ENCODE results near the gene SLC5A9.
"Not testable (repeated sequence)": the region's sequence is repeated elsewhere in the genome, so short reads cannot be mapped to it uniquely, and the experiment has no call there.

DNA sequence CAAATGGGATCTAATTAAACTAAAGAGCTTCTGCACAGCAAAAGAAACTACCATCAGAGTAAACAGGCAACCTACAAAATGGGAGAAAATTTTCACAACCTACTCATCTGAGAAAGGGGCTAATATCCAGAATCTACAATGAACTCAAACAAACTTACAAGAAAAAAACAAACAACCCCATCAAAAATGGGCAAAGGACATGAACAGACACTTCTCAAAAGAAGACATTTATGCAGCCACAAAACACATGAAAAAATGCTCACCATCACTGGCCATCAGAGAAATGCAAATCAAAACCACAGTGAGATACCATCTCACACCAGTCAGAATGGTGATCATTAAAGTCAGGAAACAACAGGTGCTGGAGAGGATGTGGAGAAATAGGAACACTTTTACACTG is 59.8 kb downstream of the SLC5A9 start:
- not testable (repeated sequence) for TF ChIP-seq CTCF (IDR thresholded peaks at IDR 0.05); POLR2A (IDR thresholded peaks at IDR 0.05; ENCODE audit: low read depth); EP300 (IDR thresholded peaks at IDR 0.05)

All from esophagus muscularis mucosa (tissue), 4 donors.